ENCODE results near the gene TLR8.

Gene TLR8

GRCh38 chrX:12948495-12948894, 42.1 kb downstream of the TLR8 start:
- no peak for TF ChIP-seq GATA3 (IDR thresholded peaks at IDR 0.05; ENCODE audit: low read depth, low read length)
- no peak for TF ChIP-seq GATA2 (IDR thresholded peaks at IDR 0.05; ENCODE audit: low read depth, low read length)

DNA sequence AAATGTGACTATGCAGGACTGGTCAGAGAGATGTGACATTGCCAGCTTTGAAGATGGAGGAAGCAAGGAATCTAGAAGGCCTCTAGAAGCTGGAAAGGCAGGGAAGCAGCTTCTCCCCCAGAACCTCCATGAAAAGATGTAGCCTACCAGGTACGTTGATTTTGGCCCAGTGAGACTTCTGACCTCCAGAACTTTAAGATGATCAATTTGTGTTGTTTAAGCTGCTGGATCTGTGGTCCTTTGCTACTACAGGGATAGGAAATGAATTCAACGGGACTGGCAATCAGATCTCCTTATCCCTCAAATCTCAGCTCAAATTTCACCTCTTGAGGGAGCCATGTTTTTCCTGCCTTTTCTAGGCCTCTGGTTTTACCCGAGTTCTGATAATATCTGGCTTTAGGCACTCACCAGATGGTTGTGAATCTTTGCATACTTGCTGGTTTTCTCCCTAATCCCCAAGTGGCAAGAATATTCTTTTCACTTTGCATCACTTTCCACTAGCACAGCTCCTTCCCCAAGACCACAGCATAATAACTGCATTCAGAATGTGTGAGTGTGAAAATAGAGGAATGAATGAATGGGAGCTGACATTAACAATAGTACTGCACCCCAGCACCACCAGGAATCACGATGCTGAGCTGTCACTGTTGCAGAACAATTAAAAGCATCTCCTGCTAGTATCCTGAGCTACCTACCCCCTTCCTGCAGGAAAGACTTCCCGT, 42.9 kb downstream of the TLR8 start:
- TF ChIP-seq GATA2 (IDR thresholded peaks at IDR 0.05; ENCODE audit: low read depth, low read length) (peak; percentile 59), GATA3 (IDR thresholded peaks at IDR 0.05; ENCODE audit: low read depth, low read length) (0 out of 2 replicates have a peak, but pooled peaks have one; percentile 28)

DNA sequence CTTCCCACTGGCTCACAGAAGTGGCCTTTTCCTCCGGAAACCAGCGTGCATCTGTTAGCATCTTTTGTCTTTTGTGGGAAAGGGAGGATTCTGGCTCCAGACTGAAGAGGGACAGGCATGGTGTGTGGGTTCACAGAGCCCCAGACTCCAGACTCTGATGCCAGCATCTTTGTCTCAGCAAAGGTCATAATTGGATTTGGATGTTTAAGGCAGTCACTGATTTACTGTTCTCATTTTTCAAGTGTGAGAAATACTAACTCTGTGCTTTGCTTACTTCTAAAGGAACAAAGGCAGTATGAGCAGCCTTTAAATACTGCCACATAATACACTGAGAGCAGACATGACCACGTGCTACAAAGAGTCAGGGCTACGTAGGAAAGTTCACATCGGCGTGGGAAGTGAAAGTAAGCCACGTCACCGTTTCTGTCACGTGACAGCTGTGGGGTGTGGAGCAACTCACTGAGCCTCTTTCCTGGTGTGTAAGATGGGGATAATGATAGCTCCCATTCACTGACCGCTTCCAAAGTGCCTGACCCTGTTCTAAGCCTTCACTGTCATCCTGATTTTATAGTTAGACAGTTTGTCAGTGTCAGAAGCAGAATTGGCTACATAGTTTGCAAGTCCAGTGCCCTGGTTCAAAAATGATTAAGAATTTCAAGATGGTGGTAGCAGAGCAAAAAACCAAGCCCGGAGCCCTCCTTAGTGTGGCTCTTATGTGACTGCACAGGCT, 43.7 kb downstream of the TLR8 start:
- TF ChIP-seq GATA2 (IDR thresholded peaks at IDR 0.05; ENCODE audit: low read depth, low read length) (no peak), GATA3 (IDR thresholded peaks at IDR 0.05; ENCODE audit: low read depth, low read length) (no peak)

- TF ChIP-seq GATA3 (IDR thresholded peaks at IDR 0.05; ENCODE audit: low read depth, low read length) (no peak), GATA2 (IDR thresholded peaks at IDR 0.05; ENCODE audit: low read depth, low read length) (no peak)
Measured at GRCh38 chrX:12950851-12951594, 44.6 kb downstream of the TLR8 start.

DNA sequence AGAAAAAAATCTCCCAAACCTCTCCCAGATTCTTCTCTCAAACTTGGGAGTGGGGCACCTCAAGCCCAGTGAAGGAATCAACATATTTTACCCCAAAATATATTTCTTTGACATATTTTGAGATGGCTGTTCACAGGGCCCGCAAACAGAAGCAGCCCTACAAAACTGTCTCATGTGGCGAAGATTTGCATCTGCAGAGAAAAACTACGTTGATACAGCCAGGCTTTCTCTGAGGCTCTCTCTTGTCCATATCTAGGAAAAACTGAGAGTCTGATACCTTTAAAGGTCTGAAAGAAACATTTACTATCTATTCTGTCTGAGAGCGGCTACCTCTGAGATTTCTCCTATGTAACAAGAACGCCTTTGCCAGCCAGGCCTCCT, 45.2 kb downstream of the TLR8 start:
- TF ChIP-seq GATA2 (IDR thresholded peaks at IDR 0.05; ENCODE audit: low read depth, low read length) (no peak), GATA3 (IDR thresholded peaks at IDR 0.05; ENCODE audit: low read depth, low read length) (no peak)

DNA sequence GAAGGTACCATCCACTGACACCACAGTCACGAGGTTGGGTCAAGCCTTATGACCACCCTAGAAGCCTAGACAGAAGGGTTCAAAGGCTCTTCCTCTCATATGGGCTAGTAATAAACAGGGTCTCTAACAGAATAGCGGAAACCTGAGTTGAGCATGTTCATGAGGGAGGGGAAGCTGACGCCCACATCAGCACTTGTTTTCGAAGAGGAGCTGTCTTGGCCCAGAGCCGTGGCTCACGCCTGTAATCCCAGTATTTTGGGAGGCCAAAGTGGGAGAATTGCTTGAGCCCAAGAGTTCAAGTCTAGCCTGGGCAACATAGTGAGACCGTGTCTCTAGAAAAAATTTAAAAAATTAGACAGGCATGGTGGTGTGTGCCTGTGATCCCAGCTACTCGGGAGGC, 47.0 kb downstream of the TLR8 start:
- TF ChIP-seq GATA2 (IDR thresholded peaks at IDR 0.05; ENCODE audit: low read depth, low read length) (no peak), GATA3 (IDR thresholded peaks at IDR 0.05; ENCODE audit: low read depth, low read length) (no peak)

DNA sequence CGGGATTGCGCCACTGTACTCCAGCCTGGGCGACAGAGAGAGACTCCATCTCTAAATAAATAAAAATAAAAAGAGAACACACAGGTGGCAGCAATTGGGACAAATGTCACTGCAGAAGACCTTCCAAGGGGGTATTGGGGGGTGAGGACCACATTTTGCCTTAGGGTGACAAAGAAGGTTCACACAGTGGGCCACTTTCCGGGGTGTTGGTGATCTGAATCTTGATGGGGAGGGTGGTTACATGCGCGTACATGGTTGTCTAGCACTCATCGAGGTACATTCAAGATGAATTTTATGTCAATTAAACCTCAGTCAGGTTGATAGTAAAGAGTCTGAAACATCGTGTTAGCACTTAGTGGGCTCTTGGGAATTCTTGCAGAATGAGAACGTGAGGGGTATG, 48.0 kb downstream of the TLR8 start:
- TF ChIP-seq GATA2 (IDR thresholded peaks at IDR 0.05; ENCODE audit: low read depth, low read length) (no peak), GATA3 (IDR thresholded peaks at IDR 0.05; ENCODE audit: low read depth, low read length) (no peak)

DNA sequence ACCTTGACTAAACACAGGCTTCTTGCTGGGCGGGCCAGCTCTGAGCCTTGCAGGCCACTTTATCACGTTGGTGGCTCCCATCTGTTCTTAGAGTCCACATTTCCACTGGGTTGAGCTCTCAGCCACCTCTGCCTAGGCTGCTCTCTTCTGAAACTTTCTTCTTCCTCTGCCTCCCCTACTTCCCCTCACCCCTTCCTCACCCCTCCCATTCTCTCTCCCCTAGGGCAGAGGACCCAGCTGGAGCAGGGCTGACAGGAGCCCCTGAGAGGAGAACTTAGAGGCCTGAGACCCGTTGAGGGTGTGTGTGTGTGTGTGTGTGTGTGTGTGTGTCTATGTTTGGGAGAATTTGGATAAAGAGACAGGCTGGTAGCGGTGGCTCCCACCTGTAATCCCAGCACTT, 48.6 kb downstream of the TLR8 start:
- TF ChIP-seq GATA2 (IDR thresholded peaks at IDR 0.05; ENCODE audit: low read depth, low read length) (no peak), GATA3 (IDR thresholded peaks at IDR 0.05; ENCODE audit: low read depth, low read length) (no peak)

- TF ChIP-seq GATA2 (IDR thresholded peaks at IDR 0.05; ENCODE audit: low read depth, low read length), result no peak
- TF ChIP-seq GATA3 (IDR thresholded peaks at IDR 0.05; ENCODE audit: low read depth, low read length), result no peak
Measured at GRCh38 chrX:12955882-12956703, 49.7 kb downstream of the TLR8 start.

DNA sequence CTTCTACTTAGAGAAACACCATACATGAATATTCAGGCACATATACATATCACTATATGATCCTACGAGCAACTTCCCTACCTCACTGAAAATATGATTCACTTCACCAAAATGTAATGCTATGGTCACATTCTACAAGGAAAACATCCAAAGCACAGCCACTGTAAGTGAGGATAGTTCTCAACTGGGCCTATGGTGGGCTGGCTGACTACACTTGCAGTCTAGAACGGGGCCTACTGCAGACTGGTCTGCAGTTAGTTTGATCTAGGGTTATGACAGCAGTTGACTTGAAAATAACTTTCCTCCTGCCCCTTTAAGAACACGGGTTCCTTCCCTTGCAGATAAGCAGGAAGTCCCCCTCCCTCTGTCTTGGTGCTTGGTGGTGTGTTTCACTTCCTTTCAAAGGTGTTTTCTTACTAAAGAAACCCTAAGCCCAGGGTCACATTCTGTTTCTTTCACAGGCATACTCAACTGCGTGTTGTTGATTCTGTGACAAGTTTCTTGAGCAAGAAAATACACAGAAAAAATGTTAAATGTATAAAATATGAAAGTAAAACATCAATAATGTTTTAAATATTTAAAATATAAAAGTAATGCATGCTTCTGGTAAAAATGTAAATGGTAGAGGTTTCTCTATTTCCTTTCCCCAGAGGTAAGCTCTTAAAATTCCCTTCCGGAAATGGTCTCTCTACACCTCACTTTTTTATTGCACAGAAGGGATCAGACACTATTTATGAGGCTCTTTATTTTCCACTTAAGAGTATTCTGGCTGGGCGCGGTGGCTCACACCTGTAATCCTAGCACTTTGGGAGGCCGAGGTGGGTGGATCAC, 50.5 kb downstream of the TLR8 start:
- no peak for TF ChIP-seq GATA2 (IDR thresholded peaks at IDR 0.05; ENCODE audit: low read depth, low read length)
- TF ChIP-seq GATA3 (IDR thresholded peaks at IDR 0.05; ENCODE audit: low read depth, low read length), result no peak

DNA sequence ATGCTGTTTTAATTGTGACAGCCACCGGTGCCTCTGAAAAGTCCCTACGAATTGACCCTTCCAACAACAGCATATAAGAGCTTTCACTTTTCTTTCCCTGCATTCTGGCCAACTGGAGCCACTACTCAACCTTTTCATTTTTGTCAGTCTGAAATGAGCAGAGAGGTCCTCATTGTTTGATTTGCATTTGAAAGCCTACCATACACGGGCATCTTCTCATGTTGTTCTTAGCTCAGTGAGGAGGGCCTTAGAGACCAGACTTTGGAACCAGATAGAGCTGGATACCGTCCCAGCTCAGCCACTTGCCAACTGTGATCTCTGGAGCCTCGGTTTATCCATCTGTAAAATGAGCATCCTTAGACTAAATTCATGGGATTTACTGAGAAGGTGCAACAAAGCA, 51.6 kb downstream of the TLR8 start:
- TF ChIP-seq GATA2 (IDR thresholded peaks at IDR 0.05; ENCODE audit: low read depth, low read length) (no peak), GATA3 (IDR thresholded peaks at IDR 0.05; ENCODE audit: low read depth, low read length) (no peak)

GRCh38 chrX:12958461-12958860, 52.0 kb downstream of the TLR8 start:
- TF ChIP-seq GATA2 (IDR thresholded peaks at IDR 0.05; ENCODE audit: low read depth, low read length) (no peak), GATA3 (IDR thresholded peaks at IDR 0.05; ENCODE audit: low read depth, low read length) (no peak)

DNA sequence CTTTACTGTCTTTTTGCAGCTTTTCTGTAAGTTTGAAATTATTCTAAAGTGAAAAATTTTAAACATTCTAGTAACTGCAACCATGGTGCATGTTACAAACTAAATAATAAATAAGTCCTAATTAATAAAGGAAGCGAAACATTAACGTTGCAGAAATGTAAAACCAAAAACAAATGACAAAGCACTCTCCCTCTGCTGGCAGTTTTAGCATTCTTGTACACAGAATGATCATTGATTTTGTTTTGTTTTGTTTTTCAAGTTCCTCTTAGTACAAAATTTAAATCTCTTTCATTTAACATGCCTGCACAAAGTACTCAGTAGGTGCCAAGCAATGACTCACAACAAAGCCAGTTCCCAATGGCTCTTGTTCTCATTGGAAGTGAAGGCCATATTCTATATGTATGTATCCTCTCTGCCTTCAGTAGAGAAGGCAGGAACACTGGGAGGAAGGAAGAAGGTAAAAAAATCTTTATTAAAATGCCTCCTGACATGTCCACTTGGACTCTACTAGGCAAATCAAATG, 54.8 kb downstream of the TLR8 start:
- TF ChIP-seq GATA3 (IDR thresholded peaks at IDR 0.05; ENCODE audit: low read depth, low read length), result no peak
- TF ChIP-seq GATA2 (IDR thresholded peaks at IDR 0.05; ENCODE audit: low read depth, low read length), result no peak
